Stomach smooth muscle (tissue), 2 donors: Measurements from ENCODE around the gene CHCHD6.

ENCODE experiments used
- H3K27ac ChIP-seq: one replicate; pipeline ENCODE4 v1.7.0; 2013; ENCODE audit warnings: mild to moderate bottlenecking, low read length, inconsistent platforms
- H3K27me3 ChIP-seq, 2 donors: one replicate each; pipeline ENCODE4 v1.7.0; 2013; ENCODE audit warnings: low read length in 2 of 2; ENCODE audit not compliant: insufficient read depth in 2 of 2, control insufficient read depth in 1 of 2
- H3K36me3 ChIP-seq, 2 donors: one replicate each; pipeline ENCODE4 v1.7.0; 2013; ENCODE audit warnings: low read length in 2 of 2; ENCODE audit not compliant: control insufficient read depth in 2 of 2, insufficient read depth in 2 of 2
- H3K4me1 ChIP-seq: one replicate; pipeline ENCODE4 v1.7.0; 2013; ENCODE audit warnings: low read length; ENCODE audit not compliant: control insufficient read depth, insufficient read depth
- H3K4me3 ChIP-seq, 2 donors: one replicate each; pipeline ENCODE4 v1.7.0; 2013; ENCODE audit warnings: low read length in 2 of 2
- H3K9ac ChIP-seq, 2 donors: one replicate each; pipeline ENCODE4 v1.7.0; 2013; ENCODE audit warnings: low read length in 2 of 2, mild to moderate bottlenecking in 1 of 2
- H3K9me3 ChIP-seq, 2 donors: one replicate each; pipeline ENCODE4 v1.7.0; 2013; ENCODE audit warnings: low read length in 2 of 2; ENCODE audit not compliant: control insufficient read depth in 2 of 2
- donor health status: healthy.
- donor health status: Pancreatic carcinoma.

CHCHD6 gene

DNA sequence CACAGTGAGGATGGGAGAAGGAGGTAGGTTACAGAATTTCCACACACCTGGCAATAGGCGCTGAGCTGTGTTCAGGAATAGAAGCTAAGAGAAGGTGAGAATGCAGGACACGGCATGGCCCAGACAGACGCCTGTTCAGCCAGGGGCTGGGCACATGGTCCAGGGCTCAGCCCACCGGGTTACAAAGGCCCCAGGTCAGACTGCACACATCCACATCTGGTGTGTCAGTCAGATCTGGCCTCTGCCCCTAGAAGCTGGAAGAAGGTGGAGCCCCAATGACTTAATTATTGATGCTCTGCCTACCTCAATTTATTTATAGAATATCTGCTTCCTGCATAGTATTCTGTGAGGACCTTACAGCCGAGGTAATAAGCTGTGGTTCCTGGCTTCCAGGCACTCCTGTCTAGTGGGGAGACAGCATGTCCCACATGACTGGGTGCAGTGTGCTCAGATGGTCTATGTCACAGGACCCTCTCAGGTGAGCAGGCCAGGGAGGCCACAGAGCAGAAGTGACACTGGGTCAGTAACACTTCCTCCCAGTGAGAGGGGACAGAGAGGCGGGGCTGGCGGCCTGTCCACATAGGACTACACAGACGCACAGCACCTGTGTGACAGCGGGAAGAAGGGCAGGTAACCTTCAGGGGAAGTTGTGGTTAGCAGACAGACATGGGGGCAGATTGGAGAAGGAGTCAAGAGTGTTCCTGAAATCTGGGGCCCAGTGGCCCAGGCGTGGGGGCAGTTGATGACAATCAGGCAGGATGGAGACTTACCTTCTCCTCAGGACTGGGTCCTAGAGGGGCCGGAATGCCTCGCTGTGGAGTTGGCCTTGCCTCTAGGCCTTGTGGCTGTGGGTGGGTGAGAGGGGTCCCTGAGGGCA is 240.3 kb downstream of the CHCHD6 start:
- Histone ChIP-seq H3K36me3 (no peaks in the 10 kb centered on the region), H3K27me3 (no peaks in the 10 kb centered on the region), H3K9ac (no peak overlapping the region), H3K4me3 (no peak overlapping the region), H3K9me3 (no peaks in the 10 kb centered on the region), H3K4me1 (peaks cover 4% of the 10 kb centered on the region), H3K27ac (no peak overlapping the region)

DNA sequence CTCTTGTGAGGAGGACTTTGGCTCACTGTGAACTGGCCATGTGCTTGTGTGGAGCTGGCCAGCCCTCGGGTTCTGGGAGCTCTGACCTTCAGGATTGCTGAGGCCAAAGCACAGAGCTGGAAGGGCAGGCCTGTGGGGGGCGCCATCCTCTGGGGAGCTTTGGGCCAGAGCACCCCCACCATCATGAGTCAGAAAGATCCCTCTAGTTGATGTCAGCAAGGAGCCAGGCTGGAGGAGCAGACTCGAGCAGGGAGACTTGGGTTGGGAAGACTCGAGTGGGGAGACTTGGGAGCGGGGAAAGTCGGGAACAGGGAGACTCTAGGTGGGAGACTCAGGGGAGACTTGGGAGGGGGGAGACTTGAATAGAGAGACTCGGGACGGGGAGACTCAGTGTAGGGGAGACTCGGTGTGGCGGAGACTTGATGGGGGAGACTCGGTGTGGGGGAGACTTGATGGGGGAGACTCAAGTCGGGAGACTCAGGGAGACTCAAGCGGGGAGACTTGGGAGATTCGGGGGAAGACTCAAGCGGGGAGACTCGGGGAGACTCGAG is 241.2 kb downstream of the CHCHD6 start:
- Histone ChIP-seq H3K36me3 (no peaks in the 10 kb centered on the region), H3K9me3 (no peaks in the 10 kb centered on the region), H3K27me3 (no peaks in the 10 kb centered on the region), H3K4me3 (no peak overlapping the region), H3K9ac (no peak overlapping the region), H3K27ac (no peak overlapping the region), H3K4me1 (peaks cover 4% of the 10 kb centered on the region)

DNA sequence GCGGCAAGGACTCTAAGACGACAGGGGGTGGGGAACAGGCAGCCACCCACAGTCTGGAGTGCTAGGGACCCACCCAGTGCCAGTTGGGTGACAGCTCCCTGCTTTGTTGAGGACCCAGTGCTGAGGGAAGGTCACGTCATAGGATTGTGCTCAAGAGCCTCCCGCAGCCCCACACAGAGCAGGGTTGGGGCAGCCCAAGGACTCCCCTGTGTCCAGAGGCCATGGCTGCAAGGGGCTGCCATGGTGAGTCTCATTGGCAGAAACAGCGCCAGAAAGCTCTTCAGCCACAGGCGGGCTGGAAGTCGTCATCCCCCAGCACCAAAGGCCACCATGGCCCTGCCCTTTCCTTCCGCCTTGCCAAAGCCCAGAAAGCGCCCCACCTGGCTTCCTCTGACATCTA is 241.9 kb downstream of the CHCHD6 start:
- Histone ChIP-seq H3K4me3 (no peak overlapping the region), H3K4me1 (peaks cover 4% of the 10 kb centered on the region), H3K9me3 (no peaks in the 10 kb centered on the region), H3K27me3 (no peaks in the 10 kb centered on the region), H3K9ac (no peak overlapping the region), H3K27ac (no peak overlapping the region), H3K36me3 (no peaks in the 10 kb centered on the region)

DNA sequence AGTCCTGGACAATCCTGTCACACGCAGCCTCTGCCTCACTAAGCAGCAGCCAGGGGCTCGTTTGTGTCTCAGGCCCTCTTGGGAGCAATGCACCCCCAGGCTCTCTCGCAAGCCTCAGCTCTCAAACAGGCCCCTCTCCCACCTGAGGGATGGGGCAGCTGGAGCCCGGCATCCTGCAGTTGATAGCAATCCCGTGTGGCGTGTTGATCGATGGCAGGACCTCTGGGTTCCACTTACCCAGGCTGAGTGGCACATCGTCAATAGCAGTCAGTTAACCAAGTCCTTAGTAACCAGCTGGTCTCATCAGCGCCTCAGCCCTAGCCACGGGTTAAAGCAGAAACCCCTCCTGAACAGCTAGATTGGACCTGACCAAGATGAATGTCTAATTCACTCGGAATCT is 242.4 kb downstream of the CHCHD6 start:
- Histone ChIP-seq H3K27me3 (no peaks in the 10 kb centered on the region), H3K4me3 (no peak overlapping the region), H3K27ac (no peak overlapping the region), H3K9ac (no peak overlapping the region), H3K36me3 (no peaks in the 10 kb centered on the region), H3K9me3 (no peaks in the 10 kb centered on the region), H3K4me1 (peaks cover 4% of the 10 kb centered on the region)

DNA sequence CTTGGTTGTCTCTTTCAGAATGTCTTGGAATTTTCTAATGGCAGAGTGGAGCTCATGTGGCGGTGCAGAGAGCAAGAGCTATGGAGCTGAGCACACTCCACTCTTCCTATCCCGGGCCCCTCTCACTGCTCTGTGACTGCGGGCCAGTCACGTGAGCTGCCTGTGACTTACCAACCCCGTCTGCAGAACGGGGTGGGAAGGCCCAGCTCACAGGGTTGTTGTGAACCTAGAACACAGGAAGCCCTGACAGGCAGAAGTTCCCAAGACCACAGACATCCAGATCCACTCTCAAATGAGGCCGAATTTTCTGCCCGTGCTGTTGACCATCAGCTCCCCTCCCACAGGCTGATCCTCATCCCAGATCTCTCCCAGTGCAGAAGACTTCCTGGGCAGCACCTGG is 243.4 kb downstream of the CHCHD6 start:
- Histone ChIP-seq H3K9me3 (no peaks in the 10 kb centered on the region), H3K27ac (no peak overlapping the region), H3K4me1 (peaks cover 4% of the 10 kb centered on the region), H3K9ac (no peak overlapping the region), H3K36me3 (no peaks in the 10 kb centered on the region), H3K27me3 (no peaks in the 10 kb centered on the region), H3K4me3 (no peak overlapping the region)

DNA sequence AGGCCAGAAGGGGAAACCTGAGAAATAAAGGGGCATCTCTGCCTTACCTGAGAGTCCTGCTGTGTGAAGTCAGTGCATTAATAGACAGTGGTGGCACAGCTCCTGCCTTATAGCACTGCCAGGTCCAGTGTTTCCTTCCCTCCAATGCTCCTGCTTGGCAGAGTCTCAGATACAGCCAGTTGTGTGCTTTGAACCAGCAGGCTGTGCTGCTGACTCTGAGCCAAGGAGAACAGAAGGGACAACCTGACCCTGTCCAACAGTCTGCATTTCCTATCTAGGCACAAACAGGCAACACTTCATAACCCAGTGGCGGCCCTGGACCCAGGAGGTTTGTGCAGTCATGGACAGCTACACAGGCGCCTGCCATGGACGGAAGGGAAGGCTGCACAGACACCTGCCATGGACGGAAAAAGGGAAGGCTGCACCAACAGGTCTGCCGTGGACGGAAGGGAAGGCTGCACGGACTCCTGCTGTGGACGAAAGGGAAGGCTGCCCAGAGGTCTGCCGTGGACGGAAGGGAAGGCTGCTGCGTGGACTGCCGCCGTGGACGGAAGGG is 245.0 kb downstream of the CHCHD6 start:
- Histone ChIP-seq H3K9ac (no peak overlapping the region), H3K4me3 (no peak overlapping the region), H3K9me3 (no peaks in the 10 kb centered on the region), H3K27ac (no peak overlapping the region), H3K36me3 (peaks cover 4 to 7% of the 10 kb centered on the region in 2 donors), H3K4me1 (peaks cover 4% of the 10 kb centered on the region), H3K27me3 (no peaks in the 10 kb centered on the region)

DNA sequence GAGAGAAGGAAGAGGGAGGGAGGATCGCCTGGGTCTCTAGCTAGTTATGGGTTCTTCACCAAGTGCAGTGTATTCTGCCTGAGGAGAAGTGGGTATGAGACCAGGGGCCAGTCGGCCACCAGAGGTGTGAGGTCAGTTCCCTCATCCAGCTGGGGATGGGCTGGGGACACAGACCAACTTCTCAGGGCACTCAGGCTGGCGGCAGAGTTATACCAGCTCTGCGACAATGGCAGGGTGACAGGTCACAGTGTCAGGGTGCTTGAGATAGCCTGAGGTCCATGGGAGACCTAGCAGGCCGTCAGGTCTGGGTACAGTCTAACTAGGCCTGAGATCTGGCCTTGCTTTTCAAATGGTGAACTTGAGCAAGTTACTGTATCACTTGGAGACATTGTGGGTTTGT is 247.5 kb downstream of the CHCHD6 start:
- Histone ChIP-seq H3K9me3 (no peaks in the 10 kb centered on the region), H3K9ac (no peak overlapping the region), H3K4me1 (peaks cover 4% of the 10 kb centered on the region), H3K27me3 (no peaks in the 10 kb centered on the region), H3K36me3 (peaks cover 4 to 7% of the 10 kb centered on the region in 2 donors), H3K27ac (no peak overlapping the region), H3K4me3 (no peak overlapping the region)

DNA sequence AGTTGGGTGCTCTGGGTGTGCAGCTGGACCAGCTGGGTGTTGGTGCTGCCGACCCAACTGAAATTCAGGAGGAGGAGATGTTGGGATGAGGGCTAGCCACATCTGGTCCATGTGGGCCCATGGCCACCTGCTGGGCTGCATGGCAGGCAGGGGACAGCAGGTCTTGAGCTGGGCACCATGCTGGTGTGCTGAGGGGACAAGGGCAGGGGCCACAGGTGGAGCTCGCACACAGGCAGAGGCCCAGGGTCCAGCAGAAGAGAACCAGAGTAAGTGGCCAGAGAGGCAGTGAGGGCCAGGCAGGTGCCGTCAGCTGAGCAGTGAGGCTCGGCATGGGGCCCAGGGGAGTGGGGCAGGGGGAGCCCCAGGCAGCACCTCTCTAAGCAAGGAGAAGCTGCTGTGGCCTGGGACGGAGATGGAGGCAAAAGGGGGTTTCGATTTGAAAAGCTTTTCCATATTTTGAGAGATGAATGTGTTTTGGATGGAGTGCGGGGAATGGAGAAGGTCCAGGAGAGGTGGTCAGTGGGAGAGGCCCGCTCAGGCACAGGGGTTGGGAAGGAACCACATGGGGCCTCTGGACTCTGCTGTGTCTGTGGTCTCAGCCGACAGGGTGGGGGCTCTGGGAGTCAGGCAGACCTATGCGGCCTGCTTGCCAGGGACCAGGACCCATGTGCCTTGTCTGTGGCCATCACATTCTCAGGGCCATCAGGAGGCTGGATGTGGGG is 248.4 kb downstream of the CHCHD6 start:
- no peak overlapping the region for H3K4me3 ChIP-seq
- peaks cover 4% of the 10 kb centered on the region for H3K4me1 ChIP-seq

DNA sequence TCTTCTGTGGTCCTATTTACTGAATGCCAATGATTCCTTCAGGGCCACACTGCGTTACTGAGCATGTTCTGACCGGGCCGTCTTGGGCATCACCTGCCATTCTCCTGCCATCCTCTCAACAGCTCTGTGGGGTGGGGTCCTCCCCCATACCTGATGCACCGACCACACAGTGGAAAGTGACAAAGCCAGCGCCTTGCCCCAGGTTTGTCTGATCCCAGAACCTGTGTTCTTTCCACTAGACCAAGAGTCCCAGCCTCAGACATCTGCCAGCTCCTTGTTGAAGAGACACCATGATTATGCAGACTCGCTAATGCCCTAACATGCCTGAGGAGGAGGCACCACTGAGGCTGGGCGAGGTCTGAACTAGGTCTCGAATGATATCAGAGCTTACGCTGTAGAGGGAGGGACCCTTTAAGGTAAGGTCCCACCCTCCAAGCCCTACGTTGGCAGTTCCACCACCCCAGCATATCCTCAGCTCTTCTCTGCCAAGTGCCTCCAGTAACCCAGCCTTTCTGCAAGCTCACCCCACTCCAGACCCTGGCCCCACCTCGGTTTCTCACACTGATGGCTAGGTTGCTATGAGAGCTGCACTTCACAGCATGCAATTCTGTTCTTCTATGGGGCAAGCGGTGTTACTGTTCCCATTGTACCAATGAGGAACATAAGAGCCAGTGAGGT is 249.1 kb downstream of the CHCHD6 start:
- no peak overlapping the region for H3K4me3 ChIP-seq
- no peaks in the 10 kb centered on the region for H3K27me3 ChIP-seq
- H3K9ac ChIP-seq, result no peak overlapping the region
- H3K9me3 ChIP-seq, result no peaks in the 10 kb centered on the region
- H3K27ac ChIP-seq, result no peak overlapping the region
- peaks cover 4 to 7% of the 10 kb centered on the region in 2 donors for H3K36me3 ChIP-seq
- no peaks in the 10 kb centered on the region for H3K4me1 ChIP-seq

More for the DNA sequence above, 248.4 kb downstream of the CHCHD6 start:
- H3K27ac ChIP-seq, result no peak overlapping the region
- peaks cover 4 to 7% of the 10 kb centered on the region in 2 donors for H3K36me3 ChIP-seq
- H3K9ac ChIP-seq, result no peak overlapping the region
- H3K27me3 ChIP-seq, result no peaks in the 10 kb centered on the region
- no peaks in the 10 kb centered on the region for H3K9me3 ChIP-seq

DNA sequence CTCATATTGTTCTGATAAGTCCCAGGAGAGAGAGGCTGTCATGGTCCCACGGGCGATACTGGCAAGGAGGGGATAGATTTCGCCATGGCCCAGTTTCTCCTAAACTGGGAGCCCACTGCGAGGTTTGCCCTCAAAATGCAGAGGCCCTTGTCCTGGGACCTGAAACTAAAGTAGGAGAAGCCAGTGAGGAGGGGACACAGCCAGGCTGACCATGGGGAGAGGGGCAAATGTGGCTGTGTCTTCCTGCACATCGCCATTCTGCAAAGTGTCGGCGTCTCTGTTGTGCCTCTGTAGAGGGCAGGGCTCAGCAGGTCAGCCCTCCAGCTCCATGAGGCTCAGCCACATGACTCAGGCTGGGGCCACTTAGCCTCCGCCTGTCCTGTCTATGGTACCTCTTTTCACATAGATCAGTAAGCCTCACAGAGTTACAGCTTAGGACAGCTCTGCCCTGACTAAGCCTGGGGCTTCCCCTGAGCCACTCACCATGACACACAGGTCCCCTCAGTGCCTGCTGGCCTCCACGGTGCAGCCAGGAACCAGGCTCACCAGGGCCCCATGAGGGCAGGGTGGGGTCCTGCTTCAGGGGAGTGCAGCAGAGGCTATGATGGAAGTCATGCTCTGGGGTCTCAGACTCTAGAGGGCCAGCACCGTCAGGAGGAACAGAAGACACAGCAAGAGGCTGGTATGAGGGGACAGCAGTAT is 250.3 kb downstream of the CHCHD6 start:
- Histone ChIP-seq H3K9ac (no peak overlapping the region), H3K4me1 (no peaks in the 10 kb centered on the region), H3K36me3 (peaks cover 4 to 7% of the 10 kb centered on the region in 2 donors), H3K27ac (no peak overlapping the region), H3K9me3 (no peaks in the 10 kb centered on the region), H3K4me3 (no peak overlapping the region), H3K27me3 (no peaks in the 10 kb centered on the region)
